Measurements from ENCODE around the gene EHD2.
"Not testable (repeated sequence)": the region's sequence is repeated elsewhere in the genome, so short reads cannot be mapped to it uniquely, and the experiment has no call there.

EHD2 gene

GRCh38 chr19:47741544-47742140, 28.4 kb downstream of the EHD2 start:
- peak overlapping the region; percentile 99 for H3K27ac ChIP-seq
- no peak for TF ChIP-seq CTCF (conservative IDR thresholded peaks at IDR 0.05; ENCODE audit: low read depth)
- no peak for DNase-seq (ENCODE audit: low spot score)
- CTCF ChIA-PET: interaction anchor here (0.6 to 4.1 kb wide), 5 partner anchors 25 to 531 kb away, joined by 3 to 25 read pairs (median 3); partner anchors contain the start of gene EHD2
- POLR2A ChIA-PET (ENCODE audit: low non-redundant PET): no interaction called here

- no peak for TF ChIP-seq CTCF (conservative IDR thresholded peaks at IDR 0.05; ENCODE audit: low read depth)
- no peak for DNase-seq (ENCODE audit: low spot score)
- ChIA-PET POLR2A (ENCODE audit: low non-redundant PET) (interaction anchor here (1.2 kb wide), 1 partner anchor 29 kb away, joined by 4 read pairs; the partner anchor contains the start of gene EHD2), CTCF (interaction anchor here (3.8 kb wide), 1 partner anchor 30 kb away, joined by 59 read pairs; the partner anchor contains the start of gene EHD2)
- H3K27ac ChIP-seq: peak overlapping the region; percentile 99
Observed at GRCh38 chr19:47742634-47743033, 29.4 kb downstream of the EHD2 start.

- CTCF ChIA-PET: interaction anchor here (0.6 to 3.8 kb wide), 4 partner anchors 10 to 33 kb away, joined by 3 to 59 read pairs (median 6); partner anchors contain the start of gene EHD2
- no peak for TF ChIP-seq CTCF (conservative IDR thresholded peaks at IDR 0.05; ENCODE audit: low read depth)
- DNase-seq (ENCODE audit: low spot score): peak; percentile 89
- peak within 1 kb of the TSS; percentile 99 for H3K27ac ChIP-seq
- POLR2A ChIA-PET (ENCODE audit: low non-redundant PET): interaction anchor here (0.8 kb wide), 1 partner anchor 31 kb away, joined by 3 read pairs; no protein-coding TSS in a partner anchor
Observed at GRCh38 chr19:47745010-47745901, 32.0 kb downstream of the EHD2 start, which contains the start of gene NOP53. Gene NOP53, plus strand, starts transcription at chr19:47745546. Its CDS starts 14 bp downstream, at chr19:47745560.

- not testable (repeated sequence) for DNase-seq (ENCODE audit: low spot score)
- peak overlapping the region; percentile 92 for H3K27ac ChIP-seq
- CTCF ChIA-PET: interaction anchor here (0.6 to 0.8 kb wide), 3 partner anchors 9 to 21 kb away, joined by 3 to 6 read pairs (median 5); no protein-coding TSS in a partner anchor
- POLR2A ChIA-PET (ENCODE audit: low non-redundant PET): interaction anchor here (0.6 to 0.8 kb wide), 2 partner anchors 12 to 30 kb away, joined by 3 to 5 read pairs; no protein-coding TSS in a partner anchor
Observed at GRCh38 chr19:47746129-47746528, 32.9 kb downstream of the EHD2 start.

- CTCF ChIA-PET: interaction anchor here (0.7 kb wide), 1 partner anchor 1197 kb away, joined by 3 read pairs; no protein-coding TSS in a partner anchor
- H3K27ac ChIP-seq: peak overlapping the region; percentile 55; the same call in 1 of the 2 replicates
- POLR2A ChIA-PET (ENCODE audit: low non-redundant PET): no interaction called here
- no peak for TF ChIP-seq CTCF (conservative IDR thresholded peaks at IDR 0.05; ENCODE audit: low read depth)
- DNase-seq (ENCODE audit: low spot score): no peak
Observed at GRCh38 chr19:47749326-47749725, 36.1 kb downstream of the EHD2 start.

GRCh38 chr19:47750752-47751151, 37.5 kb downstream of the EHD2 start:
- POLR2A ChIA-PET (ENCODE audit: low non-redundant PET): no interaction called here
- CTCF ChIA-PET: interaction anchor here (1.1 kb wide), 1 partner anchor 38 kb away, joined by 5 read pairs; the partner anchor contains the start of gene EHD2
- DNase-seq (ENCODE audit: low spot score): no peak
- H3K27ac ChIP-seq: no peak overlapping the region
- TF ChIP-seq CTCF (conservative IDR thresholded peaks at IDR 0.05; ENCODE audit: low read depth): no peak
